ENCODE data around the gene MGA.

Gene MGA

GRCh38 chr15:41814534-41814933 is 154.3 kb downstream of the MGA start:
- DNase-seq, result no peak
- intact Hi-C loops (cut with DNase I), result loop anchor here (5.0 kb wide), 2 partner anchors 42 to 252 kb away; partner anchors contain the start of gene MAPKBP1

GRCh38 chr15:41816788-41817187 is 156.6 kb downstream of the MGA start:
- intact Hi-C loops (cut with DNase I), result no loop called here
- no peak for DNase-seq

- DNase-seq, result no peak
- intact Hi-C loops (cut with DNase I), result no loop called here
Observed at GRCh38 chr15:41817327-41817726, 157.1 kb downstream of the MGA start.

DNA sequence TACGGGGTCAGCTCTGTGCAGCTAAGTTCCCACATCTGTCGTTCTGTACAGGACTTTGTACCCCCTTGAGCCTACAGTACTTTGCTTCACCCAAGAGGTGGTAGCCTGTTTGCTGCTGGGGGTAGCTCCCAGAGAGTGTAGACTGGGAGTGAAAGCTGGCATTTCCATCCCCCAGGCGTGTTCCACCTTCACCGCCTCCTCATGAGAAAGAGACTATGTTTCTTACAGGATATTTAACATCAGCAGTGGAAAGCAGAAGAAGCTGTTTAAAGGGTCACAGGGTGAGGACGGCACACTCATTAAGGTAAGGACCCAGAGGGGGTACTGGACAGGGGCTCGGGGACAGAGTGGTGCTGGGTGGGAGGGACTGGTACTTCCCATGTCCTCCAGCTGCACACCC is 157.6 kb downstream of the MGA start:
- DNase-seq, result peak in 10 of 42 donors; percentile 19 to 60 (median 42)

GRCh38 chr15:41819455-41820050 is 159.3 kb downstream of the MGA start:
- no peak for DNase-seq
- intact Hi-C loops (cut with DNase I), result no loop called here

More for the DNA sequence above, 157.6 kb downstream of the MGA start:
- intact Hi-C loops (cut with DNase I), result no loop called here

- intact Hi-C loops (cut with DNase I), result no loop called here
- no peak for DNase-seq
Observed at GRCh38 chr15:41820791-41821423, 160.7 kb downstream of the MGA start.

- peak in 20 of 42 donors; percentile 11 to 63 (median 31) for DNase-seq
- intact Hi-C loops (cut with DNase I), result no loop called here
Observed at GRCh38 chr15:41821831-41822230, 161.6 kb downstream of the MGA start.

DNA sequence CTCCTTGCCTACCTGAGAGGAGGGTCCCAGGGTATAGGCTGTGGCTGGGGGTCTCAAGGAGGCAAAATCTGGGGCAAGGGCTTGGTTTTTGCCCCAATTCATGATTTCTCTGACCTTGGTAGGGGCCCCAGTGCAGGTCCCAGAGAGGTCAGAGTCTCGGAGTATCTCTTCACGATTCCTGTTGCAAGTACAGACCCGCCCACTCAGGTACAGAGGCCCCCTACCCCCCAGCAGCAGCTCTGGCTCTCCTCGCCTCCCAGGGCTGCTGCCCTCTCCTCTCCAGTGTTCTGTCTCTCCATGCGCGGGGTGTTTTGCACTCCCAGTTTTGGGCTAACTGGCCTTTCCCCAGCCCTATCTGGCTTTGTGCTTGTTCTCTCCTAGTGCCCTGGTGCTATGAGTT is 162.3 kb downstream of the MGA start:
- no peak for DNase-seq
- intact Hi-C loops (cut with DNase I), result no loop called here
